ENCODE data around the gene SLC22A23.

DNA sequence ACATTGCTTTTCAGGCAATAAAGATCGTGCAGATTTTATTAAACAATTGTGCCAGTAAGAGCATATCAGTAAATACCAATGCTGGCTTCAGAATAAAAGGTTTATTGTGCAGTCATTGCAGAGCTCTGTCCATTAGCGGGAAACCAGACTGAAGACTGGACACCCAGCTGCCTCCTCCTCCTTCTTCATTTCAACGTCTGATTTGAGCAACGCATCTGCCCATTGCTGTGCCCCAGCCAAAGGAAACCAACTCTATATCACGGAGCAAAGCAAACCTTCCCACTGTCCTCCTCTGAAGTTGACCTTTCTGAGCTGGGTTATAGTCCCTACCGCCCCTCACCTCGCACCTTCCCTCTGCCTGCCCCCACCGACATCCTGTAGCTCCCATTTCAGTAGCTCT is 80.8 kb downstream of the SLC22A23 start:
- TF ChIP-seq CTCF (IDR thresholded peaks at IDR 0.05; ENCODE audit: insufficient read depth, low read depth, low read length) (no peak), EZH2 (IDR thresholded peaks at IDR 0.05; ENCODE audit: insufficient read depth, low read length) (no peak)
